ENCODE data around the gene VWCE.

GRCh38 chr11:61307354-61307753 lies 12.2 kb upstream of the VWCE start:
- TF ChIP-seq, protein P1, sequence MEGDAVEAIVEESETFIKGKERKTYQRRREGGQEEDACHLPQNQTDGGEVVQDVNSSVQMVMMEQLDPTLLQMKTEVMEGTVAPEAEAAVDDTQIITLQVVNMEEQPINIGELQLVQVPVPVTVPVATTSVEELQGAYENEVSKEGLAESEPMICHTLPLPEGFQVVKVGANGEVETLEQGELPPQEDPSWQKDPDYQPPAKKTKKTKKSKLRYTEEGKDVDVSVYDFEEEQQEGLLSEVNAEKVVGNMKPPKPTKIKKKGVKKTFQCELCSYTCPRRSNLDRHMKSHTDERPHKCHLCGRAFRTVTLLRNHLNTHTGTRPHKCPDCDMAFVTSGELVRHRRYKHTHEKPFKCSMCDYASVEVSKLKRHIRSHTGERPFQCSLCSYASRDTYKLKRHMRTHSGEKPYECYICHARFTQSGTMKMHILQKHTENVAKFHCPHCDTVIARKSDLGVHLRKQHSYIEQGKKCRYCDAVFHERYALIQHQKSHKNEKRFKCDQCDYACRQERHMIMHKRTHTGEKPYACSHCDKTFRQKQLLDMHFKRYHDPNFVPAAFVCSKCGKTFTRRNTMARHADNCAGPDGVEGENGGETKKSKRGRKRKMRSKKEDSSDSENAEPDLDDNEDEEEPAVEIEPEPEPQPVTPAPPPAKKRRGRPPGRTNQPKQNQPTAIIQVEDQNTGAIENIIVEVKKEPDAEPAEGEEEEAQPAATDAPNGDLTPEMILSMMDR (IDR thresholded peaks at IDR 0.05), result no peak
- no peak for TF ChIP-seq POLR2A (IDR thresholded peaks at IDR 0.05)
- TF ChIP-seq POLR2AphosphoS5 (IDR thresholded peaks at IDR 0.05), result no peak
